ENCODE measurements around the gene SELENOI. TPM values are rescaled to one million over a fixed set of nuclear protein-coding genes. Genes with fewer than 3 reads are reported as not detected.

The SELENOI gene
- total RNA-seq, 3 donors from 2014 or later, result 6.6 to 26.3 (median 17.4) TPM

DNA sequence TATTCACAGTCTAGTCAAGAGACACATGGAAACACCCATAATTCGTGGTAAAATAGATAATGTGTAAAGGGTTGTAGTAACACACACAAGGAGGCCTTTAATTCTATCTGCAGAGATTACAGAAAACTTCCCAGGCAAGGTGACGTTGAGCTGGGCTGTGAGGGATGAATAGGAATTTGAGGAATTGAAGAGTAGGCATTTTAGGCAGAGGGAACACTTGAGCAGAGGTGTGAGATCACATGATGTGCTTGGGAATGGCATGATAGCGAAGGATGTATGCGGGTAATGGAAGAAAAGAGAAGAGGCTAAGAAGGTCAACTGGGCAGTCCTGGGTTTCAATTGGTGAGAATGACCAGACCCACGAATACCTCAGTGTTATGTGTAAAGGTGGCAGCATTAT, 76.0 kb downstream of the SELENOI start:
- H3K27me3 ChIP-seq, result no peaks in the 10 kb centered on the region
- intact Hi-C loops (cut with DNase I; ENCODE audit: low total_unique reads), result no loop called here
- no peaks in the 10 kb centered on the region for H3K36me3 ChIP-seq
- no peak for DNase-seq (ENCODE audit: low spot score in 2 of 2)
- TF ChIP-seq POLR2AphosphoS5 (IDR thresholded peaks at IDR 0.05), result no peak
- TF ChIP-seq, protein P1, sequence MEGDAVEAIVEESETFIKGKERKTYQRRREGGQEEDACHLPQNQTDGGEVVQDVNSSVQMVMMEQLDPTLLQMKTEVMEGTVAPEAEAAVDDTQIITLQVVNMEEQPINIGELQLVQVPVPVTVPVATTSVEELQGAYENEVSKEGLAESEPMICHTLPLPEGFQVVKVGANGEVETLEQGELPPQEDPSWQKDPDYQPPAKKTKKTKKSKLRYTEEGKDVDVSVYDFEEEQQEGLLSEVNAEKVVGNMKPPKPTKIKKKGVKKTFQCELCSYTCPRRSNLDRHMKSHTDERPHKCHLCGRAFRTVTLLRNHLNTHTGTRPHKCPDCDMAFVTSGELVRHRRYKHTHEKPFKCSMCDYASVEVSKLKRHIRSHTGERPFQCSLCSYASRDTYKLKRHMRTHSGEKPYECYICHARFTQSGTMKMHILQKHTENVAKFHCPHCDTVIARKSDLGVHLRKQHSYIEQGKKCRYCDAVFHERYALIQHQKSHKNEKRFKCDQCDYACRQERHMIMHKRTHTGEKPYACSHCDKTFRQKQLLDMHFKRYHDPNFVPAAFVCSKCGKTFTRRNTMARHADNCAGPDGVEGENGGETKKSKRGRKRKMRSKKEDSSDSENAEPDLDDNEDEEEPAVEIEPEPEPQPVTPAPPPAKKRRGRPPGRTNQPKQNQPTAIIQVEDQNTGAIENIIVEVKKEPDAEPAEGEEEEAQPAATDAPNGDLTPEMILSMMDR (IDR thresholded peaks at IDR 0.05), result no peak
- TF ChIP-seq POLR2A (IDR thresholded peaks at IDR 0.05), result no peak
- H3K27ac ChIP-seq, result no peak overlapping the region
- no peaks in the 10 kb centered on the region for H3K4me1 ChIP-seq
- H3K4me3 ChIP-seq, result no peak overlapping the region
- H3K9me3 ChIP-seq, result no peaks in the 10 kb centered on the region

DNA sequence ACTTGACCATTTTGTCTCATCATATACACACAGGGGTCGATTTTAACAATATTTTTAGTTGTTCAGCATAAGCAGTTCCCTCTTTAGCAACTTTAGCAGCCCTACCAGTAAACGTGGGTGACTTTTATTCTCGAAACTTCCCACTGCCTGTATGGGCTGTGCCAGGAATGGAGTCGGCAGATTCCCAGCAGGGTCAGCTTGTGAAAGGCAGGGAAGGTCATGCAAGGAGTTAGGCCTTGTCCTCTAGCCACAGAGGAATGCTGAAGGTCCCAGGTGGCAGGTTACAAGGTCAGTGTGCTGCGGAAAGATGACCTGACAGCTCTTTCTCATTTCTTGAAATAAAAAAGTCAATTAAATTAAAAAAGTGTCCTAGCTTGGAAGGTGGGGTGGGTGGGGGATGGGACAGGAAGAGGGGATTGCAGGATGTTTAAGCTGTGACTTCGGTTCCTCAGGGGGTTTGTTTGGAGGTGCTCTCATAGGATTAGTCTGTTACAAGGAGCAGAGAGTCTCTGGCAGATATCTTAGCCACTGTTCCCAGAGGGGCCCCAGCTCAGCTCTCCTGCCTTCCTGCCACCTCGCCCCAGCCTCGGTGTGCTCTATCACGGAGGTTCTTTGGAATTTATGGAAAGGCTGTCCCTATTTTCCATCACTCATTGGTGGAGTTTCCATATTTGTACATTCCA, 77.1 kb downstream of the SELENOI start:
- TF ChIP-seq, protein P1 (IDR thresholded peaks at IDR 0.05), result no peak
- TF ChIP-seq POLR2A (IDR thresholded peaks at IDR 0.05) (no peak), POLR2AphosphoS5 (IDR thresholded peaks at IDR 0.05) (no peak)
- no peaks in the 10 kb centered on the region for H3K9me3 ChIP-seq
- DNase-seq (ENCODE audit: low spot score in 2 of 2), result no peak
- no peak overlapping the region for H3K27ac ChIP-seq
- intact Hi-C loops (cut with DNase I; ENCODE audit: low total_unique reads), result no loop called here
- no peaks in the 10 kb centered on the region for H3K4me1 ChIP-seq
- no peak overlapping the region for H3K4me3 ChIP-seq
- H3K27me3 ChIP-seq, result no peaks in the 10 kb centered on the region
- H3K36me3 ChIP-seq, result no peaks in the 10 kb centered on the region

DNA sequence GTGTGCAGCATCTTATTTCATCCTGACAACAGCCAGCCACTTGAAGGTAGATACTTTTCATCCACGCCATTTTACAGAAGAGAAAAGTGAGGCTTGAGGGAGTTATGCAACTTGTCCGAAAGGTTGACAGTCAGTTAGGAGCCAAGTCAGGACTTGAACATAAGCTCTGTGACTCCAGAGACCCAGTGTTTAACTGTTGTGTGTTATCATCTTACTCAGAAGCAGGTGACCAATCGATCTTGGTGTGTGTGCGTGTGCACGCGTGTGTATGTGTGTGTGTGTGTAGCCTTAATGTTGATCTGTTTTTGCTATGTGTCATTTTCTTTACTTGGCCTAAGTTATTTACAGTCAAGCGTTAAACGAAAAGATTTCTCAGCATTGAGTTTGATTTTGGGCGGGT, 77.8 kb downstream of the SELENOI start:
- Histone ChIP-seq H3K4me3 (no peak overlapping the region), H3K4me1 (no peaks in the 10 kb centered on the region), H3K36me3 (no peaks in the 10 kb centered on the region), H3K9me3 (no peaks in the 10 kb centered on the region), H3K27ac (no peak overlapping the region), H3K27me3 (no peaks in the 10 kb centered on the region)
- intact Hi-C loops (cut with DNase I; ENCODE audit: low total_unique reads), result no loop called here
- DNase-seq (ENCODE audit: low spot score in 2 of 2), result no peak
- no peak for TF ChIP-seq POLR2AphosphoS5 (IDR thresholded peaks at IDR 0.05)
- TF ChIP-seq POLR2A (IDR thresholded peaks at IDR 0.05), result no peak
- TF ChIP-seq, protein P1 (IDR thresholded peaks at IDR 0.05), result no peak

DNA sequence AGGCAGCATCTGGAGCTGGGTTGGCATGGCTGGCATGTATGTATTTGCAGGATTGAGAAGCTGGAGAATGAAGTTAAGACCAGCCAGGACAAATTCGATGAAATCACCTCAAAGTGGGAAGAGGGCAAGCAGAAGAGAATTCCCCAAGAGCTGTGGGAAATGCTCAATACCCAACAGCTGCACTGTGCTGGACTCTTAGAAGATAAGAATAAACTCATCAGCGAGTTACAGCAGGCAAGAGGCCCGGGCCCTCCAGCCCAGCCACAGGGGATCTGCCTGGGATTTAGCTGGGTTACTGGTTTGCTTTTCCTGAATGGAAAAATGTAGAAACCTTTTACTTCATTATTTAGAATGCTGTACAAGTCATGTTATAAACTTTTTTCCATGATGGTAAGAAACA, 78.3 kb downstream of the SELENOI start:
- Histone ChIP-seq H3K27me3 (no peaks in the 10 kb centered on the region), H3K9me3 (no peaks in the 10 kb centered on the region), H3K27ac (no peak overlapping the region), H3K4me3 (no peak overlapping the region), H3K4me1 (no peaks in the 10 kb centered on the region), H3K36me3 (no peaks in the 10 kb centered on the region)
- DNase-seq (ENCODE audit: low spot score in 2 of 2), result no peak
- intact Hi-C loops (cut with DNase I; ENCODE audit: low total_unique reads), result no loop called here
- TF ChIP-seq, protein P1 (IDR thresholded peaks at IDR 0.05), result no peak
- TF ChIP-seq POLR2AphosphoS5 (IDR thresholded peaks at IDR 0.05), result no peak
- no peak for TF ChIP-seq POLR2A (IDR thresholded peaks at IDR 0.05)

DNA sequence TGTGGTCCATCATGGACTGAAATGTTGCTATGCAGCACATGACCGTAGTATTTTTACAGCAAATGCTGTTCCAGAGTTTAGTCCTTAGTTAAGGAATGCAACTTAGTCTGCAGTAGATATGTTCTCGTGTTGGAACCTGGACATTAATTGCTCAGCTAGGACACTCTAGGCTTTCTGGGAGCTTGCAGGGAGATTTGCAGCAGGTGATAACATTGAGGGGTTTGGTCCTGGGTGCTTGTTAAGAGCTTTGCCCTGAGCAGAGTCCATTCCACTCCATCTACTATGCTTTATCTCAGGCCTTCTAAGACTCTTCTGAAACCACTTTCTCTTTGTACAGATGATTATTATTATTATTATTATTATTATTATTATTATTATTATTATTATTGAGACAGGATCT, 82.9 kb downstream of the SELENOI start:
- TF ChIP-seq POLR2A (IDR thresholded peaks at IDR 0.05), result no peak
- TF ChIP-seq POLR2AphosphoS5 (IDR thresholded peaks at IDR 0.05), result no peak
- TF ChIP-seq, protein P1 (IDR thresholded peaks at IDR 0.05), result no peak
- no peaks in the 10 kb centered on the region for H3K9me3 ChIP-seq
- no peak for DNase-seq (ENCODE audit: low spot score in 2 of 2)
- no peak overlapping the region for H3K27ac ChIP-seq
- no peak overlapping the region for H3K4me3 ChIP-seq
- no peaks in the 10 kb centered on the region for H3K36me3 ChIP-seq
- intact Hi-C loops (cut with DNase I; ENCODE audit: low total_unique reads), result no loop called here
- no peaks in the 10 kb centered on the region for H3K4me1 ChIP-seq
- H3K27me3 ChIP-seq, result no peaks in the 10 kb centered on the region
